A549 treated with dexamethasone at 1 μM for 4 hours (cell line): ENCODE results near the gene PTPRK. TPM values are rescaled to one million over a fixed set of nuclear protein-coding genes. Genes with fewer than 3 reads are reported as not detected.

Source experiments
- total RNA-seq: library from RNA; stranded (reverse); fragments of 200-300 nt; extraction: Qiagen RNA extraction; gene quantifications from 5 replicates; pipeline ENCODE4 v1.2.3, GENCODE V29; 2022

Gene PTPRK
- 13.5 to 16.9 TPM (median 14.9 TPM) in 5 replicates for total RNA-seq

DNA sequence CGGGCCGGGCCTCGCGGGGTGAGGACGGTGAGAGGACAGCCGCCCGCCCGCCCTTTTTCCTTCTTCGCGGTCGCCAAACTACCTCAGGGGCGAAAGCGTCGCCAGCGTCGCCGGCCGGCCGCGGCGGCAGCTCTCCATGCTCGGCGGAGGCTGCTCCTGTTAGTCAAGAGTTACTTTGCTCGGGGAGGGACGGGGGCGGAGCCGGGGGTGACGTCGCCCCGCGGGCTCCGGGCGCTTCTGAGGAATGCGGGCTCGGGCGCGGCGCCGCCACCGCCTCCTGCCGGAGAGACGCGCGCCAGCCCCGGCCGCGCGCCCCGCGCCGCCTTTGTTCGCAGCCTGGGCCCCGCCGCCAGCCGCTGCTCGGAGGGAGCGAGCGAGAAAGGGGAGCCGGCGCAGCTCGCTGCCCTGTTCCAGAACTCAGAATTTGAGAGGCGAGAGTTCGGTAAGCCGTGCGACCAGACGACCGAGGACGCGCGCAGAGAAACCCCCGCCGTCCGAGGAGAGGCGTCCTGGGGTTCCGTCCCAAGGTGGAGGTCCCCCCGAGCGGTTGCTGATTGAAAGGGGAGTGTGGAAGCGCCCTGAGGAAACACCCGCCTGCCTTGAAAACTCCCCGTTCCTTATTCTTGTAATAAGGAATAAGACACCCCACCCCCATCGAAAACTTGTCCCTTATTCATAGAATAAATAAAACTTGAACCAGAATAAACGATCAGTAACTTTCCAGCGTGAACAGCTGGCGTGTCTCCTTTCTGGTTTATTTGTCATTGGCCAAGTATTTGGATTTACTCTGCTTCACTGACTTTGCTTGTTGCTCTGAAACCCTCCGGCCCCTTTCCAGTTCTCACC, at the start of gene PTPRK:
Gene PTPRK, minus strand, starts transcription at position 164 of the 846 bp plus-strand sequence. CDS start 241 bp downstream, outside the sequence.

